Stimulated activated naive CD4-positive, alpha-beta T cell (primary cell): ENCODE results near the gene SOX13.
"Not testable (repeated sequence)": the region's sequence is repeated elsewhere in the genome, so short reads cannot be mapped to it uniquely, and the experiment has no call there.

Experiments
- DNase-seq, 6 experiments: peaks; one replicate each; lab custom pipeline; 2025; lab: John Stamatoyannopoulos, UW

The SOX13 gene

DNA sequence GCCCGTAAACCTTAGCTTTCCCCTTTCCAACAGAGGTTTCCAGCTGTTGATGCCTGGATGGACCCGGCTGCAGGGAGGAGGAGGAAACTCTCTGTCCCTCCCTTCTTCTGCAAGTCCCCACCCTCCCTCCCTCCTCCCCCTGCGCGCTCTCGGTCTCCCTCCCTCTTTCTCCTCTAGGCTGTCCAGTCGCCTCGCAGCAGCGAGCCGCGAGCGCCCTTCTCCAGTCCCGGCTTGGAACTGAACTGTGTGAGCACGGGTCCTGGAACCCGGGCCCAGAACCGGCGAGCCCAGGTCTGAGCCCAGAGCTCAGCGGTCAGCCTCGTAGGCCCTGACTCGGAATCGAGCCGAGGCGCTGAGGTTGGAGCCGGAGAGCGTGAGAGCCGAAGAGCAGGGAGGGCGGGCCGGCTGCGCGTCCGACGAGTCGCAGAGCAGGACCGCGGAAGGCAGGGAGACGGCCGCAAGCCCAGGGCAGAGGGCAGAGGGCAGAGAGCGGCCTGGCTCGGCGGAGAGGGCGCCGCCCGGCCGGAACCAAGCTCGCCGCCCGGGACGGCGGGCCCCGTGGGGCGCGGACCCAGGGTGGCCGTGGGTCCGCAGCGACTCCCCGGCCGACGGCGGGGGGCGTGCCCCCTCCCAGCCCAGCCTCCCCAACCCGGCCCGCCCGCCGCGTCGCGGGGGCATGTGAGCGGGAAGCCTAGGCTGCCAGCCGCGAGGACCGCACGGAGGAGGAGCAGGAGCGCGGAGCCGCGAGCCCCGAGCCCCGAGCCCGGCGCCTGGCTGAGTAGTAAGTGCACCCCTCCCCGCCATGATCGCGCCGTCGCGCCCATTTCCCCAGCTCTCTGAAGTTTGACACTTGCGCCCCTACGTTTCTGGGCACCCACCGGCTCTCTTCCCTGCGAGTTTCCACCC is at the start of gene SOX13:
Gene SOX13, plus strand, starts transcription at position 185 of the 906 bp plus-strand sequence. CDS start 39,801 bp downstream, outside the sequence.
- DNase-seq = no peak

DNA sequence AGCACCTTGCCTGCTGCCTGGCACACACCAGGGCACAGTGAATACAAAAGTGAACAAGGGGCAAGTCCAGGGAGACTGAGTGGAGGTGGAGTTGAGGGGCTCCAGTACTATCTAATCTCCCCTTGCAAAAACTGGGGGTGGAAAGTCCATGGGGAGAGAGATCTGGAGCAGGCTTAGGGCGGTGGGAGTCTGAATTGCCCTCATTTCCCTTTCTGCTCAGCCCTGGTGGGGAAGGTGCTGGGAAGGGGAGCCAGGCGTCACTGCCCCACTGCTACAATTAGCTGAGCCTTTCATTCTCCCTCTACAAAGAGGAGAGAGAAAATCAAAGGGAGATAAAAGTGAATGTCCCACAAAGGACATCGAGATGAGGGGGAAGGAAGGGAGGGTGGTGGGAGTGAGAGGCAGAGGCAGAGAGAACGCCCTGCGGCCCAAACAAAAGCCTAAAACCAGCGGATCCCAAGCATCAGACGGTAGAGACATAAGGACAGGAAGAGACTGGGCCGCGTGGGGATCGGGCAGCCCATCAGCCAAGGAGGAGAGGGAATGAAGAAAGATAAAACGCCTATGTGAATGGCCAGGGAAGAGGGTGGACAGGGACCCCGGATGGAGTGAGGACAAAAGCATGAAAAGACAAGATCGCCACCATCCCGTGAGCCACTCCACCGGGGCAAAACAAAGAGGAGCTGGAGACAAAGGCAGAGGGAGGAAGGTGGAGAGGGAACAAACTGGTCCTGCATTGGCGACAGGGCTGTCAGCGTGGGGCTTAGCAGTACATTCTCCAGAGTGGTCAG is 46.8 kb upstream of the SOX13 start:
- DNase-seq = no peak

DNA sequence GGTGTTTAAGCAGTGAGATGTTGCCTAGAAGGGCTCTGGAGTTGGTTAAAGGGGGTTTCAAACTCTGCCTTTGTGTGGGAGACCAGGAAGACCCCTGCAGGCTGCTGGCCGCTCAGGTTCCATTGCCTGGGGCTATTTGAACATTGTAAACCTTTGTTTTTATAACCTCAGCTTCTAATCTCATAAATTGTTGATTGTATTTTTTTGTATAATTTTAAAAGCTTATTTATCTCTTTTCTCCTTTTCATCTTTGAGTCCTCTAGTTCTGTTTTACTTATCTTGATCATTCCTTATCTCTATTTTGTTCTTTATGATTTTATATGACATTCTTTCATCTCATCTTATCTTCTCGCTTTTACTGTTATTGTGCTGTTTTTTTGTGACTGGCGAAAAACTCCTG is 45.5 kb upstream of the SOX13 start:
- no peak for DNase-seq

DNA sequence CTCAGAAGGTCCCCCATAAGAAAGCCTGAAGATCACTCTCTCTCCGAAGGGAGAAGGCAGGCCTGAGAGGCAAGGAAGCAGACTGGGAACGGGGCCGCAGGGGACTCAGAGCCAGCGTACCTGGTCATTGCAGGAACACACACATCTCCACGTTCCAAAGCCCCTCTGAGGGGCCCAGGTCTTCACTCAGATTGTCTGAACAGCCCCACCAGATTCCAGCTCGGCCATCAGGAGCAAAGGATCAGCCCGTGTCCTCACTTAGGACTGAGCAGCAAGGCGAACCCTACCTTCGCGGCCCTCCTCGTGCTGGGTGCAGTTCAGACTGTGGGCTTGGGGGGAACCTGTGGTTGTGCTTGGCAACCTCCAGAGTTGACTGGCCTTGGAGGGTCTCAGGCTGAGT is 43.9 kb upstream of the SOX13 start:
- DNase-seq = no peak

DNA sequence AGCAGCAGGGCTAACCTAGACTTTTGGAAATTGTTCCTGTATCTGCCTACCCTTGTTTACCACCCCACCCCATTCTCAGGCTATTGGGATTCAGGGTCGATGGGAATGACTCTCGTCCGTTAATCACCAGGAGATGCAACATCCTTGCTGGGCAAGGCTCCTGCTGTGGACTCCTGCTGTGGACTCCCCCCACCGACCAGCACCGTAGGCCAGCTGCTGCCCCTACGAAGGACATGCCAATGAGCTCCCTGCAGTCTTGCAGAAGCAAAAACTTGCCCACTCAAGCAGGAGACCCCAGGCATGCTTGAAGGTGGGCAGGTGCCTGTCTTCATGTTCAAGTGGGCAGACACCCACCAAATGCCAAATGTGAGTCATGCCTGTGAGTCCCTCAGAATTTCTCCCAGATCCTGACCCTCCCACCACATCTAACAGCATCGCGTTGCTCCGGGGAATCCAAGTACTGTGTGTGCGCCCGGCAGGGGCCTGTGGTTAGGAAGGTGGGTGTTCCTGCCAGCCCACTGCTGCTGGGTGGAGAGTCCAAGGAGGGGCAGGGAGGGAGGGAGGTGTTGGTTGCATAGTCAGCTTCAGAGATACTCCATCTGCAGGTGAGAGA is 41.7 kb upstream of the SOX13 start:
- no peak for DNase-seq

DNA sequence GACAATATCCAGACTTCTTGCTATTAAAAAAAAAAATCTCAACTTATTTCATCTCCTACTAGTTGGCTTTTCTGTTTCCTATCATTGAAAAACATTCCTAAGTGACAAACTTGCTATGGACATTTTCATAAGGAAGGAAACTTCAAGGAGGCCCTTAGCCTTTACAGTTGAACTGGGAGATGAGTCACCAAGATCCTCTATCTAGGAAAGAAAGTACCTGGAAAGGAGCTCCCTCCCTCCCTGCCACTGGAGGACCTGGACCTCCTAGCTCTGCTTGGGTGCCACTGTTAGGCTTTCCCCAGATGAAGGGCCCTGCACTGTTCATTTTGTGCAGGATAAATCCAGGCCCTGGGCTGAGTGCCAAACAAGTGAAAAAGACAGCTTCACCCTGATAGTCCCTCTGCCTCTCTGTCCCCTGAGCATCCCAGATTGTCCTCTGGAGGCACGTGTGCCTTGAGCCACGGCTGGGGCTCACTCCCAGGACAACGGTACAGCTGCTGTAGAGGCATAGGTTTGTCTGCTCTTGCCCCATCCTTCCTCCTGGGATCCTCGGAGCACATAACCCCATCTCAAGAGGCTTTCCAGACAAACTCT is 40.2 kb upstream of the SOX13 start:
- no peak for DNase-seq

DNA sequence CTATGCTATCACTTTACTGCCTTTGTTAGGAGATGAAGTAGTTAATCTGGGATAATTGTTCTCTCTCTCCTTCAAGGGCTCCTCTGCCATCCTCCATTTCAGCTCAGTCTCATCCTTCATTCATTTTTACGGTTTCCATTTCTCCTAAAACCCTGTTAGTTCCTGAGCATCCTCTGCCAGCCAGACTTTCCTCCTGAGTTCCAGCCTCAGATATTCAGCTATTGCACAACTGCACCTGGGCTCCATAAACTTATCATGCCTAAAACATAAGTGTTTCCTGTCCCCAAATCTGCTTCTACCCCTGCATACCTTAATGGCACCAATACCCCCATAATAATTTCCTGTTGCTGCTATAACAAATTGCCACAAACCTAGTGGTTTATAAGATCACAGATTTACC is 39.6 kb upstream of the SOX13 start:
- no peak for DNase-seq

DNA sequence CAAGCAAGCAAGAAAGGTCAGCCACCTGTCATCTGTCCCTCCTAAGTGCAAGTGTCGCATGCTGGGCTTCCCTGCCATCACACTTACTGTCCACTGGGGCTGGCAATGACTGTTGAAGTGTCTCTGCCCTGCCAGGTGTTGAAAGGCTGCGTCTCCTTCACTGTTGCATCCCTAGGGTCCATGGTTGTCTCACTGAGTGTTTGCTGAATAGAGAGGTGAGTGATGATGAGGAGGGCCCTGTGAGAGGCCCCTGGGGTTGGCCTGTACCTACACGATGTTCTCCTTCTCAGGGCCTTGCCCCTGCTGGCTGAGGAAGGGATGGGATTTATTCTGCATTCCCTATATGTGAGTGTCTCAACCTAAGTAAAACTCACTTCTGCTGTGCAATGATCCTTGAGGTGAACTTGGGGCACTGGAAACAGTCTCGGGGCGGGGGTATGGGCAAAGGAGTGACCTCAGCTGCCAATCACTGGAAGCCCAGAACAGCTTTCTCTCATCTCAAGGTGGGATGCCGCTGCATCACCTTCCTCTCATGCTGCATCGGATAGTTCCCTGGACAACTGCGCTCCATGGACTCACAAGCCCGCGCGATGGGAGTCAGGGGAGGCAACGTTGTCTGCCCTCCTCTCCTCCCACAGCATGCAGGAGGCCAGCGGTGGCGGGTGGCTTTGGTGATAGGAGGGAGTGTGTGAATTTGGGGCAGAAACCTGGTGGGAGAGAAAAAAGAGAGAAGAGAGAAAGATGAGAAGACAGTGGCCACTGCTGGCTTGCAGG is 35.8 kb upstream of the SOX13 start:
- no peak for DNase-seq

DNA sequence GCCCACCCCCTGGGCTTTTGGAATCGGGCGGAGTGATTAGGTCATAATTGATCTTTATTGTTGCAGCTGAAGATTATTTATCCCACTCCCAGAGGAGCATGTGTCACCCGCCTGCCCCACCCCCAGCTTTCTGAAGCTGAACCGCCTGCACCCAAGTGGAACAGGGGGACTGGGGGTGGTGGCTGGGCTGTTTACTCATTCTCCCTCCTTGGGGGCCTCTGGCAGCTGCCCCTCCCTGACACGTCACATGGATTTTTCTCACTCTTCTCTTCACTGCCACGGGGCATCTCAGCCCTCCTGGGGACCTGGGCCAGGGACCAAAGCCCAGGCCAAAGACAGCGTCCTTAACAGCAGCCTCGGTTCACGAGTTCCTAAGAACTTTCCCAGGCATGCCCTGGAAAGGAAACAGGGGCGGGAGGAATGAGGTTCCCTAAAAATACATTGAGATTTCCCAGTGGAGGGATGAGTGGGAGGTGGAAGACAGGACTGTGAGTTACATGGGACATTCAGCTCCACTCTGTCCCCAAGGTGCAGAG is 31.6 kb upstream of the SOX13 start:
- no peak for DNase-seq

DNA sequence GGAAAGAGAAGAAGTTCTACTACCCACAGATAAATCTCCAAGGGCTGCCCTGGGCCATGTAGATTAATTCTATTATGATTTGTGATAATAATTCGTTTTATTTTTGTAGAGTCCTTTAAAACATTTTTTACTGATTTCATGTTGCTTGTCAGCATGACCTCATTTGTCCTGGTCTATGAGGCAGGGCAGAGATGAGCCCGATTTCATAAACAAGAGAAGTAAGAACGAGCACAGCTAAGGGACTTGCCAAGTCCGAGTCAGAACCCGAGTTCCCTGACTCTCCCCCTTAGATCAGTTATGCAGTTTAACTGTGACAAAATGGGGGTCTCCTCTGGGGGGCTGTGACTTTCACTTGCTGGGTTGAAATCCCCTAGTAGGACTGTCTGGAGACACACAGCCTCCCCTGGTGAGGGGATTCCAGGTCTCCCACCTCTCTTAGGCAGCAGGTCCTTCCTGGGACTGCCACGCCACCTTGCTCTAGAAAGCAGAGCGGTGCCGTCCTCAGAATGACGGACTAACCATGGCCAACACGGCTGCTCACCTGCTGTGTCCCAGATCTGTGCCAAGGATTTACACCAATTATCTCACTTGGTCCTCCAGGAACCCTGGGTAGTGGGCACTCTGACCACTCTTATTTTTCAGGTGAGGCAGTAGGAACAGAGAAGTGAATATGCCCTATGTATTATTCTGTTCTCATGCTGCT is 31.0 kb upstream of the SOX13 start:
- DNase-seq = no peak

DNA sequence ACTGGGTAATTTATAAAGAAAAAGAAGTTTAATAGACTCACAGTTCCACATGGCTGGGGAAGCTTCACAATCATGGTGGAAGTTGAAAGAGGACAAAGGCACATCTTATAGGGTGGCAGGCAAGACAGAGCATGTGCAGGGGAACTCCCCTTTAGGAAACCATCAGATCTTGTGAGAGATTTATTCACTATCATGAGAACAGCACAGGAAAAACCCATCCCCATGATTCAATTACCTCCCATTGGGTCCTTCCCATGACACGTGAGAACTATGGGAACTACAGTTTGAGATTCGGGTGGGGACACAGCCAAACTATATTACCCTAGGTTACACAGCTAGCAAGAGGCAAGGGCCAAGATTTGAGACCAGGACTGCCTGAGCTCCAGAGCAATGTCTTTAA is 30.4 kb upstream of the SOX13 start:
- no peak for DNase-seq

DNA sequence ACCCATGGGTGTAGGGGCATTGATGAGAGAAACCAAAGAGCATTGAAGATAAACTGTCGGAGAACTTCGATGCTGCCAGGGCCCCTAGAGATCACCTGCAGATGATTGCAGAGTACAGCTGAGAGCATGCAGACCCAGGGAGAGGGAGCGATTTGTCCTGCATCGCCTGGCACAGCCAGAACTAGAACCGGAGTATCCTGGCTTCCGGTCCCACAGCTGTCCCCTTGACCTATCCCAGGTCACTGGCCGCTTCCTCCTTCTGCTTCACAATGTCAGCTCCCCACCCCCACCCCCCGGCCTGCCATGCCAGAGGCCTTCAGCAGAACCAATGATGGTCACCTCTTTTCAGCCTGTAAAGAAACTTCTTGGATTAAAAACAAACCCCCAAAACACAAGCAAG is 29.2 kb upstream of the SOX13 start:
- DNase-seq = no peak

DNA sequence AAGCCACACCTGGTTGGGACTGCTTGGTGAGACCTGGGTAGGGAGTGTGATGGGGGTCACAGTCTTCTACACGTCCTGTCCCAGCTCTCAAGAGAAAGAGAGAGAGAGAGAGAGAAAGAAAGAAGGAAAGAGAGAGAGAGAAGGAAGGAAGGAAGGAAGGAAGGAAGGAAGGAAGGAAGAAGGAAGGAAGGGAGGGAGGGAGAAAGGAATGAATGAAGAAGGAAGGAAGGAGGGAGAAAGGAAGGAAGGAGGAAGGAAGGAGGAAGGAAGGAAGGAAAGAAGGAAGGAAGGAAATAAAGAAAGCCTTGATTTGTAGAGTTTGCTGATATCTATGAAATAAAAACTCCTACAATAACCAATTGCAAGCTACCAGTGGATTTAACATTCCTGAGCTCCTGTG is 28.5 kb upstream of the SOX13 start:
- DNase-seq = no peak

DNA sequence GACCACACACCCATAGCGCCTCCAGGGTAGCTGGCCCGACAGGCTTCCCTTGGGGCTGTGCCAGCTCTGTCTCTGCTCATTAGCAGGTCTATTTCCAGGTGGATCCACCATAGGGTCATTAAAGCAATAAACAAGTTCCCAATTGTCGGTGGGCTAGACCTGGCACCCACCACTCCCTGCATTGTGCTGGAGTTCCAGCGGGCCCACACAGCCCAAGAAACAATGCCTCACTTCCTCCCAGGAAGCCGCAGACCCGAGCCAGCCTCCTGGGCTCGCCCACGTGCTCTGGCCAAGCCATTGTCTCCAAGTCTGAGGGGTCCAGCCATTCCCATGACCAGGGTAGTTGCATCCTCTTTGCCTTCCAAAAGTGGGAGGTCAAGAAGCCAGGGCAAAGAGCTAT is 27.5 kb upstream of the SOX13 start:
- no peak for DNase-seq

DNA sequence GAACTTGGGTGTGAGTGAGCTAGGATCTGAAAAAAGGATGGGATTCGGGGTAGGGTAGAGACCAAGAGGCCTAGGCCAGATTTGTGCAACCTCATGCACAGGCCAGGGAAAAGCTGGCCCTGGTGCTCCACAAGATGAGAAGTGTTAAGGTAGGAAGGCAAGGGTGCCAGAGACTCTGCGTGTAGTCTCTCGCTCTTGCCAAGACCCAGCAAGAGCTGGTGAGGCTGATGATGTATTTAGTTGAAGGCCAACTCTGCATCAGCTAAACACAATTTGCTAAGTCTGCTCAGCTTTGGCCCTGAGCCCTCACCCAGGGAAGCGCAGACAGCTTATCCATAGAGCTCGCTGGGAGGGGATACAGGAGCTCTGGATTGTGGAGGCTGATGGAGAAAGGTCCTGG is 26.6 kb upstream of the SOX13 start:
- DNase-seq = no peak

DNA sequence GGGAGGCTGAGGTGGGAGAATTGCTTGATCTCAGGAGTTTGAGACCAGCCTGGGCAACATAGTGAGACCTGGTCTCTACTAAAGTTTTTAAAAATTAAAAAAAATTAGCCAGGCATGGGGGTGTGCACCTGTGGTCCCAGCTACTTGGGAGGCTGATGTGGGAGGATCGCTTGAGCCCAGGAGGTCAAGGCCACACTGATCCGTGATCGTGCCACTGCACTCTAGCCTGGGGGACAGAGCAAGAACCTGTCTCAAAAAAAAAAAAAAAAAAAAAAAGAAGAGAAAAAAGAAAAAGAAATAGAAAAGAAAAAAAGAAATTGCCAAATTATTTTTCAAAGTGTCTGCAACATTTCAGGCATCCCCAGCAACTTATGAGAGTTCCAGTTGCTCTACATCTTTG is 24.1 kb upstream of the SOX13 start:
- DNase-seq = not testable (repeated sequence)

DNA sequence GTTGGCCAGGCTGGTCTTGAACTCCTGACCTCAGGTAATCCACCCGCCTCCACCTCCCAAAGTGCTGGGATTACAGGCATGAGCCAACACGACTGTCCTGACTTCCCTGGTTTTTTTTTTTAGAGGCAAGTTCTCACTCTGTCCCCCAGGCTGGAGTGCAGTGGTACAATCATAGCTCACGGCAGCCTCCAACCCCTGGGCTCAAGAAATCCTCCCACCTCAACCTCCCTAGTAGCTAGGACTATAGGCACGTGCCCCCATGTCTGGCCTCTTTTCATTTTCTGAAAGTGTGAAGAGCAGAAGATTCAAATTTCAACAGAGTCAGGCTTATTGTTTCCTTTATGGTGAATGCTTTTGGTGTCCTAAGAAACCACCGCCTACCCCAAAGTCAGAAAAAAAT is 21.7 kb upstream of the SOX13 start:
- no peak for DNase-seq

DNA sequence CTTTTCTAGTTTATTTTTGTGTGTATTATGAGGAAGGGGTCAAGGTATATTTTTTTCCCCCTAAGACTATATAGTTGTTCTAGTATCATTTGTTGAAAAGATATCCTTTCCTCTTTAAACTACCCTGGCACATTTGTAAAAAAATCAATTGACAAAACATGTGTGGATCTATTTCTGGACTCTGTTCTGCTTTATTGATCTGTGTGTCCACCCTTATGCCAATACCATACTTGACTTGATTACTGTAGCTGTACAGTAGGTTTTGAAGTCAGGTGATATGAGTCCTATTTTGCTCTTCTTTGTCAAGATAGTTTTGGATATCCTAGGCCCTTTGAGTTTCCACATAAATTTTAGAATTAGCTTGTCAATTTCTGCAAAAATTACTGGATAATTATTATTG is 21.2 kb upstream of the SOX13 start:
- DNase-seq = no peak

DNA sequence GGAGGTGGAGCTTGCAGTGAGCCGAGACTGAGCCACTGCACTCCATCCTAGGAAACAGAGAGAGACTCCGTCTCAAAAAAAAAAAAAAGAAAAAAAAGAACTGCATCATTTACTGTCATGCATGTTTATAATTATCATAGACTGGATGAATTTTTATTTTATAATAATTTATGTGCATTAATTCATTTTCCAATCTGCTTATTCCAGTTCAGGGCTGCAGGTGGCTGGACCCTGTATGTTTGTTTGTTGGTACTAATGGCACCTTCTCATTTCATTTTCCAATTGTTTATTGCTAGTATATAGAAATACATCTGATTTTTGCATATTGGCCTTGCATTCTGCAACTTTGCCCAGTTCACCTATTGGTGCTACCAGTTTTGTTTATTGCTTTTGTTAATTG is 19.0 kb upstream of the SOX13 start:
- DNase-seq = no peak

DNA sequence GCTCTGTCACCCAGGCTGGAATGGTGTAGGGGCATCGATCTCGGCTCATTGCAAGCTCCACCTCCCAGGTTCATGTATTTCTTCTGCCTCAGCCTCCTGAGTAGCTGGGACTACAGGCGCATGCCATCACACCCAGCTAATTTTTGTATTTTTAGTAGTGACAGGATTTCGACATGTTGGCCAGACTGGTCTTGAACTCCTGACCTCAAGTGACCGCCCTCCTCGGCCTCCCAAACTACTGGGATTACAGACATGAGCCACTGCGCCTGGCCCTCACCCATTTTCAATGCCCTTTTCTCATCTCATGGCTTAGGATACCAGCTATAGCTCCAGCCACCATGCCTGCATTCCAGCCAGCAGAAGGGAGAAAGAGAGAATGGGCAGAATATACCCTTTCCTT is 12.9 kb upstream of the SOX13 start:
- no peak for DNase-seq

DNA sequence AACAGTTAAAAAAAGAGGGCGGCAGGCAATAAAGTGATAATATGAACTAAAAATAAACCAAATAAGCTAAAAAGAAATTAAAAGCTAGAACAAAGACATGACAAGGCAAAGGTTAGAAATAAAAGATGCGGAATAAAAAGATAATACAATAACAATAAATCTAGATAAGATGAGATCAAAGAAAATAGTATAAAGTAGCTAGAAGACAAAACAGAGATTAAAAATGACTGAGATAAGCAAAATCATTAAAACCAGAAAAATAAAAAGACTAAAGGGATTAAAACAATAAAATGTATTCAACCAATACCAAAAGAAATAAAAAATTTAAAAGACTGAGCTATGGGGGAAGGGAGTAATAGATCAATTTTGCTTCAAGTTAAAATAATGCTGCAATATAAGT is 10.8 kb upstream of the SOX13 start:
- DNase-seq = no peak
